Neuronal stem cell (in vitro differentiated cells): ENCODE results near the gene LOXL4.

Experiments used
- DNase-seq: peaks from one replicate; pipeline ENCODE4 v3.0.0-alpha.2; 2013; ENCODE audit warnings: low spot score
- H2AFZ ChIP-seq: one replicate; pipeline ENCODE4 v1.6.1; 2013; ENCODE audit warnings: mild to moderate bottlenecking, low read length, inconsistent platforms
- H2AK5ac ChIP-seq: 2 replicates; pipeline ENCODE4 v1.6.1; 2013; ENCODE audit warnings: low read depth, mild to moderate bottlenecking, inconsistent platforms, low read length, moderate library complexity, mixed read lengths
- H2BK120ac ChIP-seq: 2 replicates; pipeline ENCODE4 v1.6.1; 2013; ENCODE audit warnings: low read depth, mild to moderate bottlenecking, inconsistent platforms, low read length, moderate library complexity, mixed read lengths
- H2BK12ac ChIP-seq: one replicate; pipeline ENCODE4 v1.6.1; 2013; ENCODE audit warnings: low read length, inconsistent platforms
- H2BK15ac ChIP-seq: 2 replicates; pipeline ENCODE4 v1.6.1; 2013; ENCODE audit warnings: mild to moderate bottlenecking, low read length, inconsistent platforms, mixed read lengths
- H2BK5ac ChIP-seq: one replicate; pipeline ENCODE4 v1.6.1; 2013; ENCODE audit warnings: inconsistent platforms, mild to moderate bottlenecking, low read length, moderate library complexity
- H3K14ac ChIP-seq: one replicate; pipeline ENCODE4 v1.6.1; 2013; ENCODE audit warnings: low read length, inconsistent platforms
- H3K18ac ChIP-seq: 2 replicates; pipeline ENCODE4 v1.6.1; 2013; ENCODE audit warnings: low read length, inconsistent platforms
- H3K23ac ChIP-seq: 2 replicates; pipeline ENCODE4 v1.6.1; 2013; ENCODE audit warnings: low read depth, mild to moderate bottlenecking, mixed read lengths, low read length, inconsistent platforms; ENCODE audit not compliant: poor library complexity
- H3K27ac ChIP-seq: replicated peaks from 3 replicates; pipeline ENCODE4 v1.5.1; 2013; ENCODE audit warnings: low read length, inconsistent platforms
- H3K27me3 ChIP-seq, 3 experiments: 2 replicates each; pipeline ENCODE4 v1.6.1; 2013; ENCODE audit warnings: low read length in 3 of 3, mild to moderate bottlenecking in 2 of 3, inconsistent platforms in 1 of 3, low read depth in 1 of 3, mixed read lengths in 1 of 3, moderate library complexity in 1 of 3; ENCODE audit not compliant: control insufficient read depth in 3 of 3, insufficient read depth in 3 of 3
- H3K36me3 ChIP-seq, 2 donors: replicated peaks in 1 of 2; 2 replicates each; pipeline ENCODE4 v1.6.1; 2013; ENCODE audit warnings: low read length in 2 of 2; ENCODE audit not compliant: control insufficient read depth in 2 of 2, insufficient read depth in 2 of 2
- H3K4ac ChIP-seq: 2 replicates; pipeline ENCODE4 v1.6.1; 2013; ENCODE audit warnings: inconsistent platforms, mild to moderate bottlenecking, low read length, moderate library complexity
- H3K4me1 ChIP-seq, 2 donors: 1 replicate in 1 of 2; 2 replicates in 1 of 2; pipeline ENCODE4 v1.6.1; 2013; ENCODE audit warnings: low read length in 2 of 2, low read depth in 1 of 2; ENCODE audit not compliant: control insufficient read depth in 2 of 2, insufficient read depth in 1 of 2
- H3K4me2 ChIP-seq: one replicate; pipeline ENCODE4 v1.6.1; 2013; ENCODE audit warnings: mild to moderate bottlenecking, low read length, inconsistent platforms; ENCODE audit not compliant: insufficient read depth, poor library complexity, severe bottlenecking
- H3K4me3 ChIP-seq, 2 donors: 2 replicates each; pipeline ENCODE4 v1.5.1; 2013; ENCODE audit warnings: low read length in 2 of 2, mild to moderate bottlenecking in 2 of 2, inconsistent platforms in 1 of 2, moderate library complexity in 1 of 2
- H3K79me1 ChIP-seq: one replicate; pipeline ENCODE4 v1.6.1; 2013; ENCODE audit warnings: low read depth, mild to moderate bottlenecking, inconsistent platforms, low read length, moderate library complexity
- H3K9ac ChIP-seq: one replicate; pipeline ENCODE4 v1.6.1; 2013; ENCODE audit warnings: mild to moderate bottlenecking, low read depth, low read length, inconsistent platforms; ENCODE audit not compliant: poor library complexity
- H3K9me3 ChIP-seq, 2 donors: replicated peaks in 1 of 2; 2 replicates each; pipeline versions ENCODE3 to v1.6.1; 2013; ENCODE audit warnings: low read length in 2 of 2, mild to moderate bottlenecking in 2 of 2, inconsistent platforms in 1 of 2, low read depth in 1 of 2, mixed read lengths in 1 of 2, moderate library complexity in 1 of 2; ENCODE audit not compliant: control insufficient read depth in 2 of 2, insufficient read depth in 1 of 2
- H4K8ac ChIP-seq: one replicate; pipeline ENCODE4 v1.6.1; 2013; ENCODE audit warnings: low read depth, mild to moderate bottlenecking, inconsistent platforms, low read length, moderate library complexity
- H4K91ac ChIP-seq: one replicate; pipeline ENCODE4 v1.6.1; 2013; ENCODE audit warnings: low read length, low read depth, mild to moderate bottlenecking, inconsistent platforms; ENCODE audit not compliant: poor library complexity
- WGBS, 2 donors: extraction: QIAGEN DNeasy Blood & Tissue Kit; methylation state at CpG; one replicate each; pipeline ENCODE4 v1.1.7; 2013; ENCODE audit warnings: missing lambda C conversion rate in 2 of 2, mixed read lengths in 1 of 2; ENCODE audit not compliant: insufficient read length in 2 of 2, insufficient replicate concordance in 1 of 2; ENCODE audit errors: extremely low coverage in 2 of 2; 5-methylcytosine and 5-hydroxymethylcytosine counted together

Gene LOXL4

GRCh38 chr10:98238391-98238790 is 29.6 kb downstream of the LOXL4 start:
- Histone ChIP-seq H3K36me3 (peaks cover 3 to 70% of the 10 kb centered on the region in 2 donors), H2BK12ac (no peak overlapping the region), H2BK5ac (no peak overlapping the region), H3K23ac (no peak overlapping the region), H2BK120ac (no peak overlapping the region), H3K79me1 (no peaks in the 10 kb centered on the region), H3K27me3 (no peaks in the 10 kb centered on the region), H3K14ac (no peak overlapping the region), H3K9ac (no peak overlapping the region), H3K18ac (no peak overlapping the region), H2AFZ (no peak overlapping the region), H3K4me3 (no peak overlapping the region), H4K91ac (no peak overlapping the region), H3K9me3 (no peaks in the 10 kb centered on the region), H2AK5ac (no peak overlapping the region), H3K4me2 (no peak overlapping the region), H4K8ac (no peak overlapping the region), H3K4ac (no peak overlapping the region), H3K27ac (no peak overlapping the region), H3K4me1 (peaks cover 0 to 2% of the 10 kb centered on the region in 2 donors), H2BK15ac (no peak overlapping the region)
- DNase-seq: no peak
- no CpG with 5 or more reads among the region's 1 CpG for WGBS, 2 donors

- Histone ChIP-seq H4K8ac (no peak overlapping the region), H3K18ac (no peak overlapping the region), H3K4me1 (peaks cover 0 to 4% of the 10 kb centered on the region in 2 donors), H2AK5ac (no peak overlapping the region), H2BK15ac (no peak overlapping the region), H2BK12ac (no peak overlapping the region), H3K27me3 (no peaks in the 10 kb centered on the region), H2BK5ac (no peak overlapping the region), H2BK120ac (no peak overlapping the region), H3K4ac (no peak overlapping the region), H3K23ac (no peak overlapping the region), H3K4me2 (no peak overlapping the region), H3K9me3 (no peaks in the 10 kb centered on the region), H3K36me3 (peaks cover 3 to 69% of the 10 kb centered on the region in 2 donors), H3K4me3 (no peak overlapping the region), H3K27ac (no peak overlapping the region), H3K9ac (no peak overlapping the region), H4K91ac (no peak overlapping the region), H3K79me1 (no peaks in the 10 kb centered on the region), H2AFZ (no peak overlapping the region), H3K14ac (no peak overlapping the region)
- no CpG with 5 or more reads among the region's 5 CpGs for WGBS, 2 donors
- no peak for DNase-seq
Measured at GRCh38 chr10:98236862-98237261, 31.1 kb downstream of the LOXL4 start.

GRCh38 chr10:98235846-98236245 is 32.1 kb downstream of the LOXL4 start:
- H2BK5ac ChIP-seq: no peak overlapping the region
- no peak overlapping the region for H3K9ac ChIP-seq
- H3K27me3 ChIP-seq: no peaks in the 10 kb centered on the region
- no peak overlapping the region for H3K27ac ChIP-seq
- H3K23ac ChIP-seq: no peak overlapping the region
- no peaks in the 10 kb centered on the region for H3K79me1 ChIP-seq
- no peak overlapping the region for H3K18ac ChIP-seq
- no peak overlapping the region for H4K8ac ChIP-seq
- H3K4me1 ChIP-seq: peaks cover 0 to 4% of the 10 kb centered on the region in 2 donors
- H3K36me3 ChIP-seq: peaks cover 3 to 72% of the 10 kb centered on the region in 2 donors
- H2BK120ac ChIP-seq: no peak overlapping the region
- no peak overlapping the region for H2BK12ac ChIP-seq
- no peak overlapping the region for H2BK15ac ChIP-seq
- H3K4ac ChIP-seq: no peak overlapping the region
- no peak overlapping the region for H4K91ac ChIP-seq
- no peak for DNase-seq
- no peak overlapping the region for H3K4me2 ChIP-seq
- no peaks in the 10 kb centered on the region for H3K9me3 ChIP-seq
- H3K14ac ChIP-seq: no peak overlapping the region
- WGBS, 2 donors: no CpG with 5 or more reads among the region's 5 CpGs
- H2AFZ ChIP-seq: no peak overlapping the region
- H3K4me3 ChIP-seq: no peak overlapping the region
- no peak overlapping the region for H2AK5ac ChIP-seq

- no peak overlapping the region for H2BK120ac ChIP-seq
- H3K27me3 ChIP-seq: no peaks in the 10 kb centered on the region
- no peak overlapping the region for H2BK5ac ChIP-seq
- no peak overlapping the region for H3K4me3 ChIP-seq
- H3K18ac ChIP-seq: no peak overlapping the region
- WGBS, 2 donors: no CpG with 5 or more reads among the region's 4 CpGs
- no peak overlapping the region for H2BK12ac ChIP-seq
- no peak overlapping the region for H4K91ac ChIP-seq
- no peak overlapping the region for H3K27ac ChIP-seq
- H3K9me3 ChIP-seq: peaks cover 0 to 8% of the 10 kb centered on the region in 2 donors
- H2AK5ac ChIP-seq: no peak overlapping the region
- H3K4ac ChIP-seq: no peak overlapping the region
- H3K4me2 ChIP-seq: no peak overlapping the region
- H3K79me1 ChIP-seq: no peaks in the 10 kb centered on the region
- no peak overlapping the region for H4K8ac ChIP-seq
- H3K9ac ChIP-seq: no peak overlapping the region
- H3K36me3 ChIP-seq: peaks cover 3 to 33% of the 10 kb centered on the region in 2 donors
- peaks cover 0 to 4% of the 10 kb centered on the region in 2 donors for H3K4me1 ChIP-seq
- DNase-seq: no peak
- no peak overlapping the region for H2AFZ ChIP-seq
- no peak overlapping the region for H2BK15ac ChIP-seq
- H3K14ac ChIP-seq: no peak overlapping the region
- no peak overlapping the region for H3K23ac ChIP-seq
Measured at GRCh38 chr10:98231417-98231816, 36.6 kb downstream of the LOXL4 start.
